Glomerular visceral epithelial cell (primary cell): ENCODE data around the gene RAF1.

ENCODE experiments used
- DNase-seq: peaks from one replicate; pipeline ENCODE4 v3.0.0-alpha.2; 2016; ENCODE audit errors: extremely low spot score

Gene RAF1

GRCh38 chr3:12591997-12592715 is 71.8 kb downstream of the RAF1 start:
- DNase-seq: no peak

DNA sequence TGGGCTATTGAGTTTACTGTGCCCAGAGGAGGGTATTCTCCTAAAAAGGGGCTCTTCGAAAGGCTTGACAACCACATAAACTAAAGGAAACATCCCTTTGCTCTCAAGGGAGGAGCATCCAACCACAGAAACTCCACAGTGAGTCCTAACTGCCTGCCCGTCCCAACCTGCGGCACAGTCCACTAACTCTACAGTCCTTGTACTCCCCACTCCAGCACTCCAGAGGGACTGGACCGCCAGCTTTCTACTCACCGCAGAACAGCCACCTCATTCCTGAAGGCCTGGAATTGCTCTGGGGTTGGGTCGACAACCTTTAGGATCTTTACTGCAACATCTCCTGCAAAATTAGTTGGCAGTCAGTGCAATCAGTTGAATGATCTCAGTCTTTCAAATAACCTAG is 72.5 kb downstream of the RAF1 start:
- no peak for DNase-seq

GRCh38 chr3:12590096-12590495 is 73.8 kb downstream of the RAF1 start:
- no peak for DNase-seq

DNA sequence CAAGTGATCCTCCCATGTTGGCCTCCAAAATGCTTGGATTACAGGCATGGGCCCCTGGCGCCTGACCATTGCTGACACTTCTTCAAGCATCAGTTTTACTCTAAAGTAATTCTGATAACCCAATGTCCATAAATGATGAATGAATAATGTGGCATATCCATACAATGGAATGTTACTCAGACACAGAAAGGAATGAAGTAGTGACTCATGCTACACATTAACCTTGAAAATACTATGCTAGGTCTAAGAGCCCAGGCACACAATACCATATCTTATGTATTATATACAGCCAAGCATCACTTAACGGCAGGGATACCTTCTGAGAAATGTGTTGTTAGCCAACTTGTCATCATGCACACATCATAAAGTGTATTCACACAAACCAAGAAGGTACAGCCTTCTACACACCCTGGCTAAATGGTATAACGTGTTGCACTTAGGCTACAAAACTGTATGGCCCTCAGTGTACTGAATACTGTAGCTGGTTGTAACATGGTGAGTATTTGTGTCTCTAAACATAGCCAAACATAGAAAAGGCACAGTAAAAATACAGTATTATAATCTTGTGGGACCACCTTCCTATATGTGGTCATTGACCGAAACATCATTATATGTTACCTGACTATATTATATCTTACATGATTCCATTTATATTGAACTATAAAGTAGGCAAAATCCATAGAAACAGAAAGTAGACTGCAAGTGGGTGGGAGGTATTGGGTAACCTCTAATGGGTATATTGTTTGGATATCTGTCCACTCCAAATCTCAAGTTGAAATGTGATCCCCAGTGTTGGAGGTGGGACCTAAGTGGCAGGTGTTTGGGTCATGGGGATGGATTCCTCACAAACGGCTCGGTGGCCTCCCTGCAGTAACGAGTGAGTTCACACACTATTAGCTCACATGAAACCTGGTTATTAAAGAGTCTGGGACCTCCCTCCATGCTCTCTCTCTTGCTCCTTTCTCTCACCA is 75.6 kb downstream of the RAF1 start:
- DNase-seq: no peak

DNA sequence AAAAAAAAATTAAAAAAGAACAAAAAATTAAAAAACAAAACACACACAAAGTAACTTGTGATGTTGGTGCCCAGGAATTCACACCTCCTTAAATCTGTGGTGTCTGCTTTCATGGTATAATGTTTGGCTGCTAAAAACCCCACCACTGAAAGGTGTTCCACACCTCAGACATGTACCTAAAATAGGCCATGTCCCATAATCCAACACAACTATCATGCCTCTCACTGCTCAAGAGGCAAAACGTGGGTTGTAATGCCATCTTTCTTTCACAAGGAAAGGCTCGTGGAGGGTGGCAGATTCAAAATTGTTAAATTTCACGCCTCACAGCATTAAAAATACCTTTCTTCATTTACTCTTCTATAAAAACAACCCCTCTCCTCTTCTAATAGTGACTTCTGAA is 77.5 kb downstream of the RAF1 start:
- DNase-seq: no peak

DNA sequence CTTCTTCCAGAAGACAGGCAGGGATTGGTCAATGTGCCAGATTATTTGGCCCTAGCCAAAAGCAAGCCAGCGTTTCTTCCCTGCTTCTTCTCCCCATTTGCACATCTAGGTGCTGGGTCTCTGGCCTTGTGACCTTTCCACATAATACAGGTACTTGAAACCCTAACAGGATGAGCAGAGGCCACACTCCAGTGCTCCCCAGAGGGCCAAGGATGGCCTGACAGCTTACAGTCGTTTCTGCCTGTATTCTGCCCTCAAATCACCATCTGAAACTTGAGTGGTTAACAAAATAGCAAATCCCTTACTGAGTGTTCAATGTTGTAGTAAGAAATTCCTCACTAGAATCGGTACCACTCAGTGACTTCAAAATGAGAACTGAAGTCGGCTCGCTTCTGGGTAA is 77.9 kb downstream of the RAF1 start:
- no peak for DNase-seq

- DNase-seq: no peak
Measured at GRCh38 chr3:12585181-12585580, 78.7 kb downstream of the RAF1 start.

DNA sequence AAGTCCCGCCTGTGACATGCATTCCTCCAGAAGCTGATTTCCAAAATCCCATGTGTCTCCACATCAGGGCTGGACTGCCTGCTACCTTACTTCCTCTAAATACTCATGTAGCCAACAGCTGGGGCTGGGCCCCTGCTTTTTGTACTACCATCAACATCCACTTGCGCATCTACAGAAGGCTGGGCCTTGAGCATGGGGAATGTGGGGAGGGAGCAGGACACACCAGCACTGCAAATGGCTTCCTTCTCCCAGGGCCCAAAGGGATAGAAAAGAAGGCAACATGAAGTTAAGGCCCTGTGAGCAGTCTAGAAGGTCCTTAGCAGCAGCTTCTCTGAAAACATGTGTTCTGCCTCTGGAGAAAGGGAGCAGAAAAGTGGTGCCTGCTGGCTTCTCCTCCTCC is 79.8 kb downstream of the RAF1 start:
- no peak for DNase-seq

- no peak for DNase-seq
Measured at GRCh38 chr3:12583280-12583679, 80.6 kb downstream of the RAF1 start.

DNA sequence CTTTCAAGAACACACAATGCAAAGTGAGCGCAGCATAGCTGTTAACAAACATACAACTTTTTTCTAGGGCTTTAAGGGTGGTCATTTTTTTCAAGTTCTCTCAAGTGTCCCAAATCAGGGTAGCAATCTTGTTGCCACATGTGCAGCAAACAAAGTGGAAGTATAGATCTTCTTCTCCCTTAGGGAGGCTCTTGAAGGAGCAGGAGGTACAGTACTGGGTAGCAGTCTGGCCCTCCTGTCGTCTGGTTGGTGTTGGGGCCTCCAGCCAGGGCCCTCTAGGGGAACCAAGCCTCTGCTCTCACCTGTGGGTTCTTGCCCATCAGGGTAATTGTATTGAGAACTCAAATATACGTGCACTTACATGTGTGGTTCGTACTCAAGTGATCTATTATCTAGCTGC is 81.2 kb downstream of the RAF1 start:
- no peak for DNase-seq

GRCh38 chr3:12579905-12580304 is 84.0 kb downstream of the RAF1 start:
- no peak for DNase-seq

DNA sequence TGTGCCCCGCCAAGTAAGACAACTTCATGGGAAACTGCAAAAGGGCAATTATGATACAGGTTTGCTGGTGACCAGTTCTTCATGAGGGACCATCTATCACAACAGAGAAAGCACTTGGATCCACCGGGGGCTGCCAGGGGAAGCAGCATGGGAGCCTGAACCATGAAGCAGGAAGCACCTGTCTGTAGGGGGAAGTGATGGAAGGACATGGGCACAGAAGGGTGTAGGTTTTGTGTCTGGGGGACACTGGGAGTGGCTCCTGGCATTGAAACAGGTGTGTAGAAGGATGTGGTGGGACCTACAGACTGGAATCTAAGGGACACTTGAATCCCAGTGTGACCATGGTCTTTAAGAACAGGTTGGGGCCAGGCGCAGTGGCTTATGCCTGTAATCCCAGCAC is 84.5 kb downstream of the RAF1 start:
- DNase-seq: no peak

GRCh38 chr3:12578742-12579141 is 85.2 kb downstream of the RAF1 start:
- no peak for DNase-seq

GRCh38 chr3:12577379-12577778 is 86.5 kb downstream of the RAF1 start:
- DNase-seq: no peak

GRCh38 chr3:12574661-12575060 is 89.3 kb downstream of the RAF1 start:
- no peak for DNase-seq

DNA sequence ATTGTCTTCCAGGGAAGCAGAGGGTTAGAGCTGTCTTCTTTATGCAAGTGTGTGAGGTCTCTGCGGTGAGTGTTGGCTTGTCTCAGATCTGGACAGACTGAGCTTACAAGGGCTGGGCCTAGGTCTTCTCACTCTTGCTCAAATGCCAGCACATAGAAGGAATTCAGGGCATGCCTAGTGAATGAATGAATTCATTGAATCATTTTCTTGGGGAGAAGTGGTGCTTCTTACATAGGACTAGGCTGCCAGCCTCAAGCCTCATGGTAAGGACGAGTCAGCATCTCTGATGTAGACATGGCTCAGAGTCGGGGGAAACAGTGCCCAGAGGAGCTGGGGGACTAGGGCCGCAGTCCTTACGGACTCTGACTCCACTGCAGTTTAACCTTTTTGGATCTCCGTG is 89.8 kb downstream of the RAF1 start:
- no peak for DNase-seq

- DNase-seq: no peak
Measured at GRCh38 chr3:12571986-12572385, 91.9 kb downstream of the RAF1 start.

DNA sequence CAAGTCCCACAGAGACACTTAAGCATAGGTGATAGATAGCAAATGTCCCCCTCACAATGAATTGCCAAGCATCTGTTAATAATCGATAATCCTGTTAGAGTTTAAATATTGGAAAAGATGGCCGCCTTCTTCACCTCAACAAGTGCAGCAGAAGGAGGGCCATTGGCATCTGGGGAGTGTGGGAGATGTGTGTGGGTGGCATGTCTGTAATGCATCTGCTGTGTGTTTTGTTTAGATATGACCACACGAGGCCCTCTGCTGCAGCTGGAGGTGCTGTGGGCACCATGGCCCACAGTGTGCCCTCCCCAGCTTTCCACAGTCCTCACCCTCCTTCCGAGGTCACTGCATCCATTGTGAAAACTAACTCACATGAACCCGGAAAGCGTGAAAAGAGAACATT is 94.1 kb downstream of the RAF1 start:
- DNase-seq: no peak

- no peak for DNase-seq
Measured at GRCh38 chr3:12568747-12569146, 95.2 kb downstream of the RAF1 start.

GRCh38 chr3:12566976-12567375 is 96.9 kb downstream of the RAF1 start:
- DNase-seq: no peak

DNA sequence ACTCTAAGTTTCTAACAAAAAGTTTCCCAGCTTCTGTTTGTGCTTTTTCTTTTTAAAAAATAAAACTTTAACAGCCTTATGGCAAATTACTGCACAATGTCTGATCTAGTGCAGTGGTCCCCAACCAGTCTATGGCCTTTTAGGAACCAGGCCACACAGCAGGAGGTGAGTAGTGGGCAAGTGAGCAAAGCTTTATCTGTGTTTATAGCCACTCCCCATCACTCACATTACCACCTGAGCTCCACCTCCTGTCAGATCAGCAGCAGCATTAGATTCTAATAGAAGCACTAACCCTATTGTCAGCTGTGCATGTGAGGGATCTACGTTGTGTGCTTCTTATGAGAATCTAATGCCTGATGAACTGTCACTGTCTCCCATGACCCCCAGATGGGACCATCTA is 101.5 kb downstream of the RAF1 start:
- DNase-seq: no peak

- DNase-seq: no peak
Measured at GRCh38 chr3:12561397-12561796, 102.5 kb downstream of the RAF1 start.

GRCh38 chr3:12560505-12561190 is 103.3 kb downstream of the RAF1 start:
- DNase-seq: no peak
